ENCODE measurements around the gene TRIM58.

DNA sequence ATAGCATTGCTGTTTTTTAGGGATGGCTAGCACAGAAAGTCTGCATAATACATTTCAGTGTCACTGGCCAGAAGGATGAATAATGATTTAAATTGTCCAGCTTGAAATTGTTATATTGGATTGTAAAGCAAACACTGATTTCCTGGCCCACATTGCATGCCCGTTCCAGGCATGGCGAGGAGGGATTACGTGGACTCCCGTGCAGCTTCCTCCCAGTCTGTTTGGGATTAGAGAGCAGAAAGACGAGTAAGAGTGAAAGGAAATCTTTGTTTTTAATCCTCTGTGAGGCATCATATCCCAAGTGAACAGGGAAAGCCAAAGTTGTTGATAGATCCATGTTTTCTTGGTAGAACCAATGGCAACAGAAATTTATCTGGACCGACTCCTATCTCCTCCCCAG lies 8.4 kb downstream of the TRIM58 start:
- TF ChIP-seq POLR2AphosphoS5 (IDR thresholded peaks at IDR 0.05; ENCODE audit: low read depth, low read length) (no peak), POLR2A (IDR thresholded peaks at IDR 0.05; ENCODE audit: low read depth, low read length) (no peak), TAF1 (IDR thresholded peaks at IDR 0.05; ENCODE audit: low read depth, low read length) (no peak), SPI1 (IDR thresholded peaks at IDR 0.05; ENCODE audit: low read depth, low read length) (no peak)

Data from GM12891 (cell line).